Measurements from ENCODE around the gene FKBP2.

Gene FKBP2

GRCh38 chr11:64240435-64241240, at the start of gene FKBP2:
TSS of gene FKBP2 (plus strand) at chr11:64241095. CDS start at chr11:64242388, 1,293 bp downstream.
- peak; percentile 96 for DNase-seq

GRCh38 chr11:64192434-64192833, 48.5 kb upstream of the FKBP2 start:
- DNase-seq, result no peak

GRCh38 chr11:64196626-64197025, 44.3 kb upstream of the FKBP2 start:
- no peak for DNase-seq

GRCh38 chr11:64198511-64198910, 42.4 kb upstream of the FKBP2 start:
- DNase-seq, result no peak

- no peak for DNase-seq
Observed at GRCh38 chr11:64201543-64201942, 39.4 kb upstream of the FKBP2 start.

GRCh38 chr11:64202992-64203391, 37.9 kb upstream of the FKBP2 start:
- no peak for DNase-seq

GRCh38 chr11:64203421-64204079, 37.3 kb upstream of the FKBP2 start:
- no peak for DNase-seq

- DNase-seq, result no peak
Observed at GRCh38 chr11:64204080-64204440, 36.8 kb upstream of the FKBP2 start.

GRCh38 chr11:64204464-64204989, 36.4 kb upstream of the FKBP2 start:
- DNase-seq, result peak; percentile 78

- peak; percentile 87 for DNase-seq
Observed at GRCh38 chr11:64206457-64207255, 34.2 kb upstream of the FKBP2 start, which contains the start of gene FERMT3. TSS of gene FERMT3 (plus strand) at chr11:64206721. CDS start at chr11:64207365, 644 bp downstream.

GRCh38 chr11:64207256-64208085, 33.4 kb upstream of the FKBP2 start:
- DNase-seq, result peak; percentile 79

GRCh38 chr11:64208086-64208795, 32.7 kb upstream of the FKBP2 start:
- no peak for DNase-seq

GRCh38 chr11:64208796-64209562, 31.9 kb upstream of the FKBP2 start:
- DNase-seq, result no peak

- DNase-seq, result no peak
Observed at GRCh38 chr11:64209563-64209843, 31.4 kb upstream of the FKBP2 start.

- no peak for DNase-seq
Observed at GRCh38 chr11:64210301-64211020, 30.4 kb upstream of the FKBP2 start.

GRCh38 chr11:64211181-64211872, 29.6 kb upstream of the FKBP2 start:
- DNase-seq, result no peak

GRCh38 chr11:64216879-64217278, 24.0 kb upstream of the FKBP2 start:
- DNase-seq, result no peak

GRCh38 chr11:64218628-64219353, 22.1 kb upstream of the FKBP2 start:
- no peak for DNase-seq

GRCh38 chr11:64219354-64219684, 21.6 kb upstream of the FKBP2 start:
- DNase-seq, result no peak
